Transverse colon (tissue), 4 donors: ENCODE measurements around the gene NDUFB6. TPM values are rescaled to one million over a fixed set of nuclear protein-coding genes. Genes with fewer than 3 reads are reported as not detected.

ENCODE experiments used
- DNase-seq: peaks from one replicate; pipeline ENCODE4 v3.0.0-alpha.2; 2019
- H3K27ac ChIP-seq, 4 donors: fragments of 200-600 bp; sonication (generic); 2 replicates each; pipeline ENCODE4 v1.5.1; 2016 to 2018; ENCODE audit warnings: inconsistent platforms in 4 of 4
- H3K27me3 ChIP-seq: fragments of 200-600 bp; sonication (generic); 2 replicates; pipeline ENCODE4 v1.5.1; 2017; ENCODE audit warnings: inconsistent platforms
- H3K36me3 ChIP-seq, 4 donors: fragments of 200-600 bp; sonication (generic); 2 replicates each; pipeline ENCODE4 v1.5.1; 2017 to 2019; ENCODE audit warnings: inconsistent platforms in 4 of 4
- H3K4me1 ChIP-seq, 4 donors: fragments of 200-600 bp; sonication (generic); 2 replicates each; pipeline ENCODE4 v1.5.1; 2017 to 2020; ENCODE audit warnings: inconsistent platforms in 4 of 4
- H3K4me3 ChIP-seq, 4 donors: fragments of 200-600 bp; sonication (generic); 1 replicate in 1 of 4; 2 replicates in 3 of 4; pipeline versions ENCODE4 v1.5.1 to v1.6.1; 2017 to 2019; ENCODE audit warnings: inconsistent platforms in 4 of 4
- H3K9me3 ChIP-seq, 2 donors: fragments of 200-600 bp; sonication (generic); 2 replicates each; pipeline ENCODE4 v1.5.1; 2017 to 2019; ENCODE audit warnings: inconsistent platforms in 2 of 2
- CTCF ChIP-seq, 5 experiments: fragments of 200-600 bp in 3 of 5; fragments of 450-650 bp in 2 of 5; sonication (generic) in 3 of 5; IDR thresholded peaks; 1 replicate in 2 of 5; 2 replicates in 3 of 5; pipeline ENCODE4 v1.5.1; 2016 to 2017; ENCODE audit warnings: antibody characterized with exemption in 5 of 5, inconsistent platforms in 3 of 5, mild to moderate bottlenecking in 2 of 5, moderate library complexity in 1 of 5
- EP300 ChIP-seq: sonication (generic); formaldehyde crosslinking; IDR thresholded peaks from one replicate; pipeline ENCODE4 v1.6.1; 2017; ENCODE audit warnings: antibody characterized with exemption, low read depth
- POLR2A ChIP-seq: fragments of 450-650 bp; IDR thresholded peaks from one replicate; pipeline ENCODE4 v1.6.1; 2016; ENCODE audit warnings: antibody characterized with exemption, mild to moderate bottlenecking, moderate library complexity
- POLR2AphosphoS5 ChIP-seq, 3 donors: sonication (generic); formaldehyde crosslinking; IDR thresholded peaks; one replicate each; pipeline ENCODE4 v1.6.1; 2016; ENCODE audit warnings: antibody characterized with exemption in 3 of 3
- WGBS, 2 donors: methylation state at CpG; one replicate each; pipeline ENCODE4 v1.1.5; 2018; ENCODE audit warnings: low coverage in 1 of 2; 5-methylcytosine and 5-hydroxymethylcytosine counted together
- in situ Hi-C, 4 donors: fragments of 200-750 bp; cut with MboI; loops; one replicate each; pipeline versions ENCODE4 v1.15.0 to v1.15.1; 2017; ENCODE audit warnings: low sequenced_read_pairs in 3 of 4, low pct_ligation_motif_present in 1 of 4, low pct_unique_long_range_greater_than_20kb in 1 of 4
- intact Hi-C: fragments of 100-400 bp; cut with DNase I; formaldehyde crosslinking; loops from one replicate; pipeline ENCODE4 v1.15.1; 2023; ENCODE audit warnings: low total_unique reads
- total RNA-seq, 4 donors: library from RNA; depleted of rRNA; stranded (reverse); fragments of >200 nt; gene quantifications; one replicate each; pipeline ENCODE4 v1.1.0, GENCODE V29; 2016

NDUFB6 gene
- total RNA-seq, 4 donors from 2014 or later, result 10.5 to 42.7 (median 24.3) TPM

DNA sequence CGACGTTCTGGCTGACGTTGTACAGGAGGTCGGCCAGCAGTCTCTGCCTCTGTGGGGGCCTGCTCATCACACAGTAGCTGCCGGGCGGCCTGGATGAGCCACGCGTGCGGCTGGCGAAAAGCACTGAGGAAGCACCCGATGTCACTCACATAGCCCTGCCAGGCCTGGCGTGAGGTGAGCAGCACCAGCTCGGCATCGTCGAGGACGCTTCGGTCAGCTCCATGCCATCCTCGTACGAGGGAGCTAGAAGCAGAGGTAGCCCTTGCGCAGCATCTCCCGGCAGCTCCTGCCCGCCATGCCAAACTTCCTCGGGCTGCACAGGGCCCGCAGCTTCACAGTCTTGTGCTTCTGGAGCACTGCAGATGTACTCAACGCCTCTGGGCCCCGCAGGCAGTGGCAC, 6.2 kb downstream of the NDUFB6 start:
- no peak overlapping the region for H3K27ac ChIP-seq
- DNase-seq, result no peak
- in situ Hi-C loops, result no loop called here
- intact Hi-C loops, result no loop called here
- TF ChIP-seq POLR2A, result no peak
- TF ChIP-seq POLR2AphosphoS5 (IDR thresholded peaks at IDR 0.05), result no peak
- TF ChIP-seq EP300, result no peak
- no peak for TF ChIP-seq CTCF (IDR thresholded peaks at IDR 0.05)
- H3K36me3 ChIP-seq, result peaks cover 0 to 20% (median 8%) of the 10 kb centered on the region in 4 donors
- peaks cover 6 to 9% (median 7%) of the 10 kb centered on the region in 4 donors for H3K4me1 ChIP-seq
- no peaks in the 10 kb centered on the region for H3K9me3 ChIP-seq
- no peak overlapping the region for H3K4me3 ChIP-seq
- WGBS, 2 donors, result 96% methylated on average over 26 of the region's 26 CpGs; no CpG with 5 or more reads in 1 of the 2 donors
- no peaks in the 10 kb centered on the region for H3K27me3 ChIP-seq

- WGBS, 2 donors, result 83 to 90% methylated on average over 2 to 6 of the region's 6 CpGs
- H3K36me3 ChIP-seq, result peaks cover 0 to 20% (median 8%) of the 10 kb centered on the region in 4 donors
- intact Hi-C loops, result no loop called here
These were observed 7.0 kb downstream of the NDUFB6 start for GRCh38 chr9:32565967-32566366.

GRCh38 chr9:32558408-32558934, 14.5 kb downstream of the NDUFB6 start:
- DNase-seq, result no peak
- intact Hi-C loops, result no loop called here
- no peak overlapping the region for H3K27ac ChIP-seq
- peaks cover 0 to 4% (median 0%) of the 10 kb centered on the region in 4 donors for H3K36me3 ChIP-seq
- no peak overlapping the region for H3K4me3 ChIP-seq
- H3K9me3 ChIP-seq, result no peaks in the 10 kb centered on the region
- in situ Hi-C loops, result no loop called here
- H3K27me3 ChIP-seq, result no peaks in the 10 kb centered on the region
- 42 to 61% methylated on average over 3 of the region's 3 CpGs for WGBS, 2 donors
- no peak for TF ChIP-seq POLR2AphosphoS5 (IDR thresholded peaks at IDR 0.05)
- TF ChIP-seq POLR2A, result no peak
- no peak for TF ChIP-seq EP300
- TF ChIP-seq CTCF (IDR thresholded peaks at IDR 0.05), result no peak
- peaks cover 0 to 2% (median under 1%) of the 10 kb centered on the region in 4 donors for H3K4me1 ChIP-seq

More at GRCh38 chr9:32565967-32566366, 7.0 kb downstream of the NDUFB6 start:
- no peak overlapping the region for H3K27ac ChIP-seq
- DNase-seq, result no peak
- in situ Hi-C loops, result no loop called here
- H3K9me3 ChIP-seq, result no peaks in the 10 kb centered on the region
- peaks cover 0 to 1% (median under 1%) of the 10 kb centered on the region in 4 donors for H3K4me1 ChIP-seq
- no peak overlapping the region for H3K4me3 ChIP-seq
- no peaks in the 10 kb centered on the region for H3K27me3 ChIP-seq
- TF ChIP-seq CTCF (IDR thresholded peaks at IDR 0.05) (no peak), POLR2A (no peak), EP300 (no peak), POLR2AphosphoS5 (IDR thresholded peaks at IDR 0.05) (no peak)

GRCh38 chr9:32554591-32554990, 18.4 kb downstream of the NDUFB6 start:
- H3K9me3 ChIP-seq, result no peaks in the 10 kb centered on the region
- H3K4me3 ChIP-seq, result no peak overlapping the region
- H3K36me3 ChIP-seq, result no peaks in the 10 kb centered on the region
- intact Hi-C loops (no loop called here), in situ Hi-C loops (no loop called here)
- H3K27me3 ChIP-seq, result no peaks in the 10 kb centered on the region
- H3K4me1 ChIP-seq, result peaks cover 11 to 18% (median 15%) of the 10 kb centered on the region in 4 donors
- no peak for DNase-seq
- H3K27ac ChIP-seq, result no peak overlapping the region
- TF ChIP-seq POLR2AphosphoS5 (IDR thresholded peaks at IDR 0.05) (no peak), CTCF (IDR thresholded peaks at IDR 0.05) (no peak), EP300 (no peak), POLR2A (no peak)
